GM10248 (cell line): ENCODE results near the gene CRYBG3.

ENCODE experiments used
- CTCF ChIA-PET: fragments of 300-600 bp; sonication (Branson Sonifier 250); formaldehyde crosslinking; extraction: SDS; loops from one replicate; lab custom pipeline; 2021; ENCODE audit warnings: antibody characterized with exemption; lab: Yijun Ruan, JAX
- POLR2A ChIA-PET: fragments of 350-650 bp; sonication (Branson Sonifier 250); formaldehyde crosslinking; extraction: SDS; loops from one replicate; lab custom pipeline; 2020; ENCODE audit warnings: antibody characterized with exemption; lab: Yijun Ruan, JAX
- DNase-seq: peaks from one replicate; pipeline ENCODE4 v3.0.0; 2012; ENCODE audit errors: extremely low spot score
- CTCF ChIP-seq: IDR thresholded peaks from 2 replicates; pipeline ENCODE4 v1.5.1; 2012; ENCODE audit warnings: mild to moderate bottlenecking, low read depth; ENCODE audit errors: extremely low read depth, missing control alignments, control extremely low read depth

Gene CRYBG3

GRCh38 chr3:97988784-97989568 lies 167.2 kb downstream of the CRYBG3 start:
- no peak for DNase-seq
- ChIA-PET POLR2A (no interaction called here), CTCF (interaction anchor here (0.7 kb wide), 1 partner anchor 20 kb away, joined by 3 read pairs; no protein-coding TSS in a partner anchor)
- TF ChIP-seq CTCF: no peak

GRCh38 chr3:97990624-97991292 lies 168.9 kb downstream of the CRYBG3 start:
- POLR2A ChIA-PET: no interaction called here
- CTCF ChIA-PET: interaction anchor here (1.3 kb wide), 1 partner anchor 17 kb away, joined by 5 read pairs; no protein-coding TSS in a partner anchor
- no peak for DNase-seq
- TF ChIP-seq CTCF: no peak

- DNase-seq: no peak
- TF ChIP-seq CTCF: no peak
- POLR2A ChIA-PET: no interaction called here
- CTCF ChIA-PET: interaction anchor here (1.3 kb wide), 1 partner anchor 17 kb away, joined by 5 read pairs; no protein-coding TSS in a partner anchor
Observed at GRCh38 chr3:97991293-97991682, 169.5 kb downstream of the CRYBG3 start.

- CTCF ChIA-PET: interaction anchor here (1.0 to 1.4 kb wide), 3 partner anchors 8 to 30 kb away, joined by 3 to 4 read pairs (median 4); no protein-coding TSS in a partner anchor
Observed at GRCh38 chr3:97992547-97993173, 170.8 kb downstream of the CRYBG3 start.

GRCh38 chr3:97993526-97993925 lies 171.7 kb downstream of the CRYBG3 start:
- no peak for DNase-seq
- no peak for TF ChIP-seq CTCF
- ChIA-PET CTCF (interaction anchor here (1.2 kb wide), 1 partner anchor 8 kb away, joined by 3 read pairs; no protein-coding TSS in a partner anchor), POLR2A (no interaction called here)

More at GRCh38 chr3:97992547-97993173, 170.8 kb downstream of the CRYBG3 start:
- DNase-seq: no peak
- TF ChIP-seq CTCF: no peak
- POLR2A ChIA-PET: no interaction called here

GRCh38 chr3:97994328-97994945 lies 172.6 kb downstream of the CRYBG3 start:
- ChIA-PET CTCF (interaction anchor here (0.7 to 1.2 kb wide), 2 partner anchors 12 to 28 kb away, joined by 3 to 4 read pairs; no protein-coding TSS in a partner anchor), POLR2A (no interaction called here)
- no peak for TF ChIP-seq CTCF
- no peak for DNase-seq
